Left colon (tissue), 2 donors: ENCODE results near the gene PRDM8. TPM values are rescaled to one million over a fixed set of nuclear protein-coding genes. Genes with fewer than 3 reads are reported as not detected.
"Not testable (repeated sequence)": the region's sequence is repeated elsewhere in the genome, so short reads cannot be mapped to it uniquely, and the experiment has no call there.

Experiments
- ATAC-seq: fragments of 200-7000 bp; cut with Tn5 transposase; one replicate; pipeline ENCODE4 v1.9.1; 2020; ENCODE audit warnings: mild to moderate bottlenecking, moderate library complexity
- DNase-seq, 2 donors: peaks; one replicate each; pipeline ENCODE4 v3.0.0-alpha.2; 2020
- intact Hi-C, 2 donors: fragments of 100-400 bp; cut with DNase I in 1 of 2; cut with micrococcal nuclease in 1 of 2; formaldehyde crosslinking; loops; one replicate each; pipeline versions ENCODE4 v1.11.2 to v1.14.0; 2022; cut with DNase I, micrococcal nuclease
- long read RNA-seq: library from polyadenylated mRNA; unstranded; transcript quantifications from one replicate; pipeline ENCODE4 v2.0.0, GENCODE V29; 2021
- total RNA-seq, 2 donors: library from RNA; stranded (reverse); fragmentation: NEBNext Ultra II Directional; extraction: Animal tissue kit (Norgen Biotek cat#: 25700); gene quantifications; one replicate each; pipeline ENCODE4 v1.2.1, GENCODE V29; 2021
- donor health status: DM: no; HTN: no; CAD: no.
- donor health status: DM: yes; HTN: yes; CAD: no.

PRDM8 gene
- total RNA-seq = 1 to 10 TPM in 1 of 2 donors, under 1 TPM in 1; 0.64 to 2.3 TPM
- long read RNA-seq = 0 reads

GRCh38 chr4:80196922-80197573 is at the start of gene PRDM8:
Gene PRDM8 (plus strand): TSS chr4:80197503. CDS start chr4:80200081, 2,578 bp downstream.
- ATAC-seq (no peak), DNase-seq (no peak)
- intact Hi-C loops = no loop called here

- DNase-seq (no peak), ATAC-seq (no peak)
- intact Hi-C loops = no loop called here
These were observed 46.7 kb upstream of the PRDM8 start for GRCh38 chr4:80150387-80151180.

DNA sequence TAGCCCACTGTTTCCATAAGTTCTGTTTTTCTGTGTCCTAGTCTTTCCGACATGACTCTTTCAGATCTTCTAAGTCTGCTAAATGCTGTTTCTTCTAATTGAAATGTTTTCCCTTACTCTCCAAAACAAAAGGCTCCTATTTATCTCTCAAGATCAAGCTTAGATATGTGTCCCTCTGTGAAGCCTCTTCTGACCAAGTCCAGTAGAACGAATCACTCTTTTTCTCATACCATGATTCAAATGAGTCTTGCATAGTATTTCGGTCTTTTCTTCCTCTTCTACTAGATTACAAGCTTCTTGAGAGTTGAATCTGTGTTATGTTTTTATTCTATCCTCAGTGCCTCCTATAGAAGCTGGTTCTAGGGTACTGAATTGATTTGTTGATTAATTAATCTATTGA is 45.3 kb upstream of the PRDM8 start:
- DNase-seq (no peak), ATAC-seq (no peak)
- intact Hi-C loops = no loop called here

DNA sequence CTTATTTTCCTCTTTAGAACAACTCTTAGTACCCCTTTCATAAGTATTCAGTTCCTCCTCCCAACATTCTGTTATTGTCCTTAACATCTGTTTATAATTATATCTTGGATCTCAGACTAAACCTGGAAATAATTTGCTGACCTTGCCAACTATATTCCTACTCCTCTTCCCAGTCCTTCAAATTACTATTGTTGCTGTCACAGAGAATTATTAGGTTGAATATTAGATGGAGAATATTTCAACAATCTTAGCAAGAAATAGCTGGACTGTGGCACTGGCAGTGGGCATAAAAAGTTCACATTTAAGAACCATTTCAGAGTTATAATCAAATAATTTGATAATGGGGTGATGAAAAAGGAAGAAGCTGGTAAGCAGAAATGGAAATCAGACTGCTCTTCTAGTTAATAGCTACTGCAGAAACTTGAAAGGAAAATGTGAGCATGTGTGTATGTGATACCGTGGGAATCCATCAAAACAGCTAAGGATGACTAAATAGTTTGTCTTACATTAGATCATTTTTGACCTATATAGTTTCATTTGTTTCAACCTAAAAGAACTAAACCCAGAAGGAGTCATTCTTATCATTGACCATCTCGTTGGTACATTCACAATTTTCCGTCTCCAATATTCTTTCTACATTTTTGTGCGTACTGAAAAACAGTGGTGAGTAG is 43.3 kb upstream of the PRDM8 start:
- intact Hi-C loops = no loop called here
- DNase-seq = no peak
- no peak for ATAC-seq

DNA sequence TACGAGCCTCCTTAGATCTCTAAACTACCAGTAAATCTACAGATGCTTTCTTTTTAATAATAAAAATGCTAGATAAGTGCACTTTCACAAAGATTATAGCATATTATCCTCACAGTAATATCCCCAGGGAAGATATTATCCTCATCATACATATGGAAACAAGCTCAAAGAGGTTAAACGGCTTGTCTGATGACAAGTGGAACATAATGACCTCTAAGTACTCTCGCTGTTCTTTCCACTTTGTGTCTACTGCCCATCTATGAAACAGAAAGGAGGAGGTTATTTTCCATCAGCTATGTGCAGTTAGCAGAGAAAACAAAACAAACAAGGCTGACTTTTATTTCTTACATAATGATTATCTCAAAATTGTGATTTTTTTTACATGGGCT is 42.8 kb upstream of the PRDM8 start:
- ATAC-seq (no peak), DNase-seq (no peak)
- intact Hi-C loops = no loop called here

GRCh38 chr4:80155316-80155982 is 41.9 kb upstream of the PRDM8 start:
- ATAC-seq (no peak), DNase-seq (no peak)
- intact Hi-C loops = no loop called here

- ATAC-seq (no peak), DNase-seq (no peak)
- intact Hi-C loops = no loop called here
These were observed 40.9 kb upstream of the PRDM8 start for GRCh38 chr4:80156410-80156809.

GRCh38 chr4:80161413-80162058 is 35.8 kb upstream of the PRDM8 start:
- intact Hi-C loops = no loop called here
- DNase-seq = no peak
- no peak for ATAC-seq

DNA sequence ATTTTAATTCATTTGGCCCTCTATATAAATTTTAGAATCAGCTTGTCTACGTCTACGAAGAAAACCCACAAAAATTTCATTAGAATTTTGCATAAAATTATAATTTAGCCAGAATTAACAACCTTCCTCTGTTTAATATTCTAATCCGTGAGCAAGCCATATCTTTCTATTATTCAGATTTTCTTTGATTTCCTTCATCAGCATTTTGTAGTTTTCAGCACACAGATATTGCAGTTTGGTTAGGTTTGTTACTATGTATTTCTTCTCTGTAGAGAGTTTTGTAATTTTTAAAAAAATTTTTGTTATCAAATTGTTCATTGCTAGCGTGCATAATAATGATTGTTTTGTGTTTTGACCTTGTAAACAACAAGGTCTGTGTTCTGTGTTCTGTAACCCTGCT is 34.9 kb upstream of the PRDM8 start:
- no peak for DNase-seq
- intact Hi-C loops = no loop called here
- no peak for ATAC-seq

DNA sequence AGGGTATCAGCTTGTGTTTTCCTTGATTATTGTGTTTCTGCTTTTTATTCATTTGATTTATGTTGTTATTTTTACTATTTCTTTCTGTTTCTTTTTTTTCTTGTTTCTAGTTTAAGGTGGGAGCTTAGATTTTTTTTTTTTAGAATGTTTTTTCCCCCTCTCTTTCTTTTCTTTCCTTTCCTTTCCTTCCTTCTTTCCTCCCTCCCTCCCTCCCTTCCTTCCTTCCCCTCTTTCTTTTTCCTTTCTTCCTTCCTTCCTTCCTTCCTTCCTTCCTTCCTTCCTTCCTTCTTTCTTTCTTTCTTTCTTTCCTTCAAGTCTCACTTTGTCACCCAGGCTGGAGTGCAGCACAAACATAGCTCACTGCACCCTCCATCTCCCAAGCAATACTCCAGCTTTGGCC is 31.4 kb upstream of the PRDM8 start:
- intact Hi-C loops = no loop called here
- no peak for ATAC-seq
- no peak for DNase-seq

- intact Hi-C loops = no loop called here
- no peak for ATAC-seq
These were observed 26.1 kb upstream of the PRDM8 start for GRCh38 chr4:80171251-80171650.

DNA sequence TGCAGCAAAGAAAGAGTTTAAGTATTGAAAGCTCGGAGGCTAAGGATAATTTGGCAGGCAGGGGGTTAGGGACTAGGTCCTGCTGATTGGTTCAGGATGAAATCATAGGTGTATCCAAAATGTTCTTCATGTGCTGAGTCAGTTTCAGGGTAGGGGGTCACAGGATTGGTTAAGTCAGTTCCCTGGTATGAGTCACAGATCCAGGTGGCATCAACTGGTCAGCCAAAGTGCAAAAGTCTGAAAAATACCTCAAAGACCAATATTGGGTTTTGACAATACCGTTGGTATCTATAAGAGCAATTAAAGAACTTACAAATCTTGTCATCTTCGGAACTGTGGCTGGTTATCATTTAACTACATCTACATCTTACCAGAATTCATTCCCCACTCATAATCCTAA is 25.6 kb upstream of the PRDM8 start:
- DNase-seq (no peak), ATAC-seq (peak; percentile 9)
- intact Hi-C loops = no loop called here

More at GRCh38 chr4:80171251-80171650, 26.1 kb upstream of the PRDM8 start:
- no peak for DNase-seq

GRCh38 chr4:80172203-80172602 is 25.1 kb upstream of the PRDM8 start:
- intact Hi-C loops = no loop called here
- DNase-seq (no peak), ATAC-seq (peak; percentile 92)

- no peak for DNase-seq
- intact Hi-C loops = no loop called here
- ATAC-seq = no peak
These were observed 23.9 kb upstream of the PRDM8 start for GRCh38 chr4:80173401-80173800.

DNA sequence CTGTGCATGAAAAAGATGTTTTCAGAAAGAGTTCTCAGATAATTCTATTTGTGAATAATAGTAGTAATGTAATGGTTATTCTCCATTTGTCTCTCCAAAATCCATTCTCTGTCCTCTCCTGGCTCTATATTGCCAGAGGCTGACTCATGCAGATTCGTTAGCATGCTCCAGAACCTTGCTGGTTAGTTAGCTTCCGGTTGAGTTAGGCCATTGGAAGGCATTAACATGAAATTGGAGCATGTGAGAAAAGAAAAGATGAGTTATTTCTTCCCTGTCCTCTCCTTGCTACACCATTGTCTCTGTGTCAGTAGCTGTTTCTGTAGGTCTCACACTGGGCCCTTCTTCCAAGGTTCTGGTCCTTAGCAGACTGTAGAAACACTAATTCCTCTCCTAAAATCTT is 23.5 kb upstream of the PRDM8 start:
- intact Hi-C loops = no loop called here
- no peak for ATAC-seq
- no peak for DNase-seq

DNA sequence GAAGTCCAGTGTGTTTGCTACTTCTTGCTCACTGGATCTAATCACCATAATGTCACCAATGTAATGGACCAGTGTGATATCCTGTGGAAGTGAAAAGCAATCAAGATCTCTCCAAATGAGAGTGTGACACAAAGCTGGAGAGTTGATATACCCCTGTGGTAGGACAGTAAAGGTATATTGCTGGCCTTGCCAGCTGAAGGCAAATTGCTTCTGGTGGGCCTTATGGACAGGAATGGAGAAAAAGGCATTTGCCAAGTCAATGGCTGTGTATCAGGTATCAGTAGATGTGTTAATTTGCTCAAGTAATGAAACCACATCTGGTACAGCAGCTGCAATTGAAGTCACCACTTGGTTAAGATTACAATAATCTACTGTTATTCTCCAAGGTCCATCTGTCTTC is 19.5 kb upstream of the PRDM8 start:
- ATAC-seq, intact Hi-C loops, DNase-seq: not testable (repeated sequence)

GRCh38 chr4:80178964-80179363 is 18.3 kb upstream of the PRDM8 start:
- no peak for ATAC-seq
- intact Hi-C loops = no loop called here
- DNase-seq = no peak

DNA sequence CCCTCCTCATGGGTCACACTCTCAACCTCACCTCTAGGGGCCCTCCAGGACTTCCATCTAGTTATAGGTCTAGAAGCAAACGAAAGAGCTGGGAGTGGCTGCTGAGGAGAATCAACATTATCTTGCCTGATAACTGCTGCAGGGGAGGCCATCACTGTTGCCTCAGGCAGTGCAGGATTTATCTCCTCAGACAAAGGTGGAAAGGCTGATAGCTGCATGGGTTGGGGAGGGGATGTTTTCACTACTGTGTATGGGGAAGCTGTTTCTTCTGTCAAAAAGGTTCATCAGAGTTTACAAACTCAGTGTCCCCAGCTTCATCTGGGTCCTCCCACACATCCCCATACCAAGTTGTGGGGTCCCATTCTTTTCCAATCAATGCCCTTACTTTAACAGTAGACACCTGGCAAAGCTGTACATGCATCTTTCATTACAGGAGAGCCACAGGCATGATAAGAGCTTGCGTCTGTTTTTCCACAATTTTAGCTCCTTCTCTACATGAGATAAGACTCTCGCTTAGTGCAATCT is 17.6 kb upstream of the PRDM8 start:
- intact Hi-C loops = loop anchor here in 1 of 2 donors (10.0 kb wide), 1 partner anchor 105 kb away; the partner anchor contains the start of gene ANTXR2
- ATAC-seq (no peak), DNase-seq (no peak)

DNA sequence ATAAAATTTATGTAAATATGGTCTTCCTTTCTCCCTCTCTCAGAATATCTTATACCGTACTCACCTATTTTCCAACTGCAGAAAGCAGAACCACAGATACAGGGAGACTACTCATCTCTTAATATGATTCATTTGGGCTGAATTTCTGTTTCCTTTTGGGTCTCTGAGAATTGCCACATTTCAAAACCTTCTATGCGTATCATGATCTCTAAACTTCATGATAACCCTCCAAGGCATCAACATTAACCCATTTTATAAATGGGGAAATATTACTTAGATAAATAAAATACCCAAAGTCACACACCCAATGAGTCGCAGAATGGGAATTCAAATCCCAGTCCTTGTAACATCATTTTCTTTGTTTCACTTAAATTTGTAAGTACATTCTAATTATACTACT is 16.6 kb upstream of the PRDM8 start:
- no peak for ATAC-seq
- no peak for DNase-seq
- intact Hi-C loops = loop anchor here in 1 of 2 donors (10.0 kb wide), 1 partner anchor 106 kb away; the partner anchor contains the start of gene ANTXR2
